Measurements from ENCODE around the gene SCN3A.

GRCh38 chr2:165245081-165245793 is 41.4 kb upstream of the SCN3A start:
- TF ChIP-seq CTCF (conservative IDR thresholded peaks at IDR 0.05) = no peak
- no peak for TF ChIP-seq ZFX (IDR thresholded peaks at IDR 0.05)

Data from C4-2B (cell line).